Measurements from ENCODE around the gene LRRC15.

The LRRC15 gene

DNA sequence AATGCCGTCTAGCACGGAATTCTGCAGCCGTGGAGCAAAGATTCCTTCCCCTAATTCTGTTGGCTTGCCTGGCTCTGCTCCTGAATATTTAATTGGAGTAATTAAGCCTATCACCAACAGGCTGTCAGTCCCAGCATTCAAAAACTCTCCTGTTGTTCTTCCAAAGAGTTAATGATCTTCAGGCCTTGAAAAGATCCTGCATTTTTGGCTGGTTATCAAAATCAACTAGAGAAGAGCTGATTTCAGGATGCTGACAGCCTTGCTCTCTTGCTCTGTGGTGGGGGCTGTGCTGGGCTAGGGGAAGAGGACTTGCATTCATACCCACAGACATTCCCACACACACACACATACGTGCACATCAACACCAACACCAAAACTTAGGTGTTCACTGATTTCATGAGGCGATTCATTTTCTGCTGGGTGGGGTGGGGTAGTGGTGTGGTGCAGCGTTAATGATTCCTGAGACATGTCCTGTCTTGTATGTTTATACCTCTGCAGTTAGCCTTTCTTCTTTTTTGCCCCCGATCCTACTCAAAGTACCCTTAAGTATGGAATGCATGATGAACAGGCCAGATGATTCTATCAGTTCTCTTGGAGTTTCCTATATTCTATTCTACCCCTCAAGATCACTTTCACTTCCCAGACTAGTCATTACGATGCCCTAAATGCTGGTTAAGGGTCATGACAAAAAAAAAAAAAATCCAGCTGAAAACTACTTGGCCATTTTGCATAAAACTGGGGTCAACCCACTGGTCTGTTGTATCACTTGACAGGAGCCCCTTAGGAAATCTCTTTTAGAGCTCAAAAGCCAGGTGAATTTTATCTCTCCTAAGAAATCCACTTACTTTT, 60.7 kb downstream of the LRRC15 start:
- no peak for DNase-seq (ENCODE audit: extremely low spot score)
- CTCF ChIA-PET: interaction anchor here (1.5 kb wide), 1 partner anchor 11 kb away, joined by 5 read pairs; no protein-coding TSS in a partner anchor
- POLR2A ChIA-PET: interaction anchor here (0.7 to 1.1 kb wide), 2 partner anchors 10 to 168 kb away, joined by 3 read pairs; no protein-coding TSS in a partner anchor
- TF ChIP-seq LEF1 (IDR thresholded peaks at IDR 0.05; ENCODE audit: borderline replicate concordance) (no peak), ELF4 (IDR thresholded peaks at IDR 0.05) (no peak), TARDBP (IDR thresholded peaks at IDR 0.05) (no peak), CTBP1 (IDR thresholded peaks at IDR 0.05; ENCODE audit: borderline replicate concordance) (no peak)

DNA sequence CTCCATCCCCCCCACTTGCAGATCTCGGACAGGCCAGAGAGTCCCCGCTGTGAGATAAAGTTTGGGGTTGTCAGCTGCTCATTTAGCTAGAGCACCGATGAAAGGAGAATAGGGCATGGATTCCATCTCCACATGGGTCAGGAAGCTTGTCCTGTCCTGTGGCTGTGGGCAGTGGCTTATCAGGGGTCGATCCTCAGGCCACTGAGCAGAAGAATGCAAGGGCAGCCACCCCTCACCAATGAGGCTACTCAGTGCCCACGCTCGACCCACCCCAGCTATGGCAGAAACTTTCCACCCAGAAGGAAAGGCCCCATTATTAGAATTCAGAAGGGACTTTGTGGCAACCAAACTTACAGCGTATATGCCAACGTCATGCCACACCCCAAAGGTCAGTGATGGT, 61.7 kb downstream of the LRRC15 start:
- ChIA-PET CTCF (no interaction called here), POLR2A (no interaction called here)
- no peak for TF ChIP-seq SP1 (IDR thresholded peaks at IDR 0.05)
- no peak for TF ChIP-seq L3MBTL2 (conservative IDR thresholded peaks at IDR 0.05)
- TF ChIP-seq ZNF384 (IDR thresholded peaks at IDR 0.05): no peak
- TF ChIP-seq LEF1 (IDR thresholded peaks at IDR 0.05; ENCODE audit: borderline replicate concordance): no peak
- no peak for DNase-seq (ENCODE audit: extremely low spot score)

DNA sequence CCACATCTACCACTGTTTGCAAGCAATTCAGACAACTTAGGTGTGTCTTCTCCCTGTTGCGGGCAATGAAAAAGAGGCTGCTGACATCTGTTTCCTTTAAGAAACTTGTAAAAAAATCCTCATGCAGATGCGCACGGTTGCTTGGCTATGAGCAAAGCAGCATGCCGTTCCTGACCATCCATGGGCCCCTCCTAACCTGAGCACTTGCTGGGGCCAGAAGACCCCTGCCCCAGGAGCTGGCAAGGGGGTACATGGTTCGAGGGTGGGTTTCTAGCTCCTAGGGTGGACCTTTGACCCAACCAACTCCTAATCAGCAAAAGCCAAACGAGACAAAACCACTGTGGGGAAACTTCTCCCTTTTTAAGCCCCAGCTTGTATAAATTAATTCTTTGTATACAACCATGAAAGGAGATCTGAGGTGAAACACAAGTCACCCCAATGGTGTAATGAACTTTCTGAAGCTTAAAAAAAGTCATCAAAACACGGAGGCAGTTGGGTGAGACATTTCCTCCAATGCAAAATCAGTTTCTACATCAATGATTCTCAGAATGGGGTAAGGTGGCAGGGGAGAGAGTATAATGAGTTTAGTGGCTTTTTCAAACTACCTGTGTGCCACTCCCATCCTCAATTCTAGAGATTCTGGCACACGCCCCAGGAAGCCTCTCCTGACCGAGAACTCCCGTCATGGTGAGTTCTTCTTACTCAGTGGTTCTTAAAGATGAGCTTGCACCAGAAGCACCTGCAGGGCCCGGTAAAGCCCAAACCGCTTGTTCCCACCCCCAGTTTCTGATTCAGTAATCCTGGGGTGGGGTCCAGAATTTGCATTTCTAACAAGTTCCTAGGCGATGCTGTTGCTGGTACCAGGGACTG, 62.5 kb downstream of the LRRC15 start:
- TF ChIP-seq FOXK2 (IDR thresholded peaks at IDR 0.05) (no peak), SUZ12 (IDR thresholded peaks at IDR 0.05) (no peak), L3MBTL2 (conservative IDR thresholded peaks at IDR 0.05) (no peak), CTBP1 (IDR thresholded peaks at IDR 0.05; ENCODE audit: borderline replicate concordance) (no peak), SP1 (IDR thresholded peaks at IDR 0.05) (no peak), TARDBP (IDR thresholded peaks at IDR 0.05) (no peak), ELF4 (IDR thresholded peaks at IDR 0.05) (no peak), HDGF (IDR thresholded peaks at IDR 0.05; ENCODE audit: borderline replicate concordance) (no peak), ARNT (IDR thresholded peaks at IDR 0.05) (no peak), FOXA1 (IDR thresholded peaks at IDR 0.05) (no peak), ZNF384 (IDR thresholded peaks at IDR 0.05) (no peak), FOXM1 (IDR thresholded peaks at IDR 0.05; ENCODE audit: borderline replicate concordance) (no peak), BHLHE40 (IDR thresholded peaks at IDR 0.05; ENCODE audit: borderline replicate concordance) (no peak), LEF1 (IDR thresholded peaks at IDR 0.05; ENCODE audit: borderline replicate concordance) (no peak), NFRKB (IDR thresholded peaks at IDR 0.05) (no peak)
- TF ChIP-seq, protein P1, sequence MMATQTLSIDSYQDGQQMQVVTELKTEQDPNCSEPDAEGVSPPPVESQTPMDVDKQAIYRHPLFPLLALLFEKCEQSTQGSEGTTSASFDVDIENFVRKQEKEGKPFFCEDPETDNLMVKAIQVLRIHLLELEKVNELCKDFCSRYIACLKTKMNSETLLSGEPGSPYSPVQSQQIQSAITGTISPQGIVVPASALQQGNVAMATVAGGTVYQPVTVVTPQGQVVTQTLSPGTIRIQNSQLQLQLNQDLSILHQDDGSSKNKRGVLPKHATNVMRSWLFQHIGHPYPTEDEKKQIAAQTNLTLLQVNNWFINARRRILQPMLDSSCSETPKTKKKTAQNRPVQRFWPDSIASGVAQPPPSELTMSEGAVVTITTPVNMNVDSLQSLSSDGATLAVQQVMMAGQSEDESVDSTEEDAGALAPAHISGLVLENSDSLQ (IDR thresholded peaks at IDR 0.05): no peak
- ChIA-PET CTCF (no interaction called here), POLR2A (no interaction called here)
- DNase-seq (ENCODE audit: extremely low spot score): no peak

DNA sequence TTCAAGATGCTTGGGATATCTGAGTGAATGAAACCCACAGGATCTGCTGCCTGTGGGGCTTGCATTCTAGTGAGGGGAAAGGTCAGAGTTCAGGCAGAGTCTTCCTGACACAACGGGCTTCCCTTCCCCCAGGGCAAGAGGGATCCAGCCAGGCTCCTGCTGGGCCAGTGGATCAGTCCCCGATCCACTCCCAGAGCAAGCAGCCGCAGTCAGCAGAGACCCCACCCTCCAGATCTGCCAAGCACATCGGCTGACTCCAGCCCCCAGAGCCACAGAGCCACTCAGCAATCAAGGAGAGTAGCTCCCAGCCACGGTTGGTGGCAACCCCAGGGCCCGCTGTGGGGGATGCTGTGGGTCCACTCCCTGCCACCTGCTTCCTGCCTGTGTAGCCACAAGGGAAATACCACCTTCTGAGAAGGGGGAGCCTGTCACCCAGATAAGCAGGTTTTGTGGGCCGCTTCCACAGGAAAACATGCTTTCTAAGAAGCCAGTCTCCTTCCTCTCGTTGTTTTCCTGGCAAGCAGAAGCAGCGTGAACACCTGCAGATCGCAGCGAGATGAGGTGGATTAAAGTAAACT, 63.3 kb downstream of the LRRC15 start:
- POLR2A ChIA-PET: no interaction called here
- no peak for DNase-seq (ENCODE audit: extremely low spot score)
- no peak for TF ChIP-seq SUZ12 (IDR thresholded peaks at IDR 0.05)
- CTCF ChIA-PET: no interaction called here

DNA sequence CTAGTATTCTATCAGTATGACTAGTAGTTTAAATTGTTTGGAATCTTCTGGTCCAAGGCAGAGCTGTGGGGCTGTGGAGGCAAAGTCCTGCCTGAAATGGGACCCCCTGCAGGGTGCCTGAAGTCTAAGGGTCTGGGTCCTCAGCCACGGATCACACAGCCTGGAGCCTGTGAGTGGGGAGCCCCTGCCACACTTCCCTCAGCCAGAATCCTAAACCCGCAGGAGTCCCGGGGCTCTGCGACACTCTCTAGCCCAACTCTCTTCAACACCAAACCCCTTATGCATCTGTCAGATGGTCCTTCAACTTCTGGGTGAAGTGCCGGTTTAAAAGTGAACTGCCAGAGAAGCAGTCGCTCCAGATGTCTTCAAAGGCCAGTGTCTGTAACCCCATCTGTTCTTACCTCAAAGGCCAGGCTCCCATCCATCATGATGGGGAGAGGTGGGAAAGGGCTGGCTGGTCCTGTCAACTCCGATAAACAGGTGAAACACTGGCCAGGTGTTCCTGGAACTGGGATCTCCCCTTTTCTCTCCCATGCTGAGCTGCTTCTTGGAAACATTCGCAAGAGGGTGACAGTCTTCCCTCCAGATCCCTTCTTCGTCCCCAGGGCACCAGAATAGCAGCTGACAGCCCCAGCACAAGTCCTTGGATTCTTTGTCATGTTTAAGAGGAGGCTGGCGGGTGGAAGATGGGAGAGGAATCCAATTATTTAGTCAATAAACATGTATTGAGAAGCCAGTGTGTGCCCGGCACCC, 64.0 kb downstream of the LRRC15 start:
- ChIA-PET CTCF (no interaction called here), POLR2A (no interaction called here)
- TF ChIP-seq, protein P1 (IDR thresholded peaks at IDR 0.05): no peak
- TF ChIP-seq TARDBP (IDR thresholded peaks at IDR 0.05) (no peak), FOXA1 (IDR thresholded peaks at IDR 0.05) (no peak), ELF4 (IDR thresholded peaks at IDR 0.05) (no peak), ARNT (IDR thresholded peaks at IDR 0.05) (no peak), NFRKB (IDR thresholded peaks at IDR 0.05) (no peak), L3MBTL2 (conservative IDR thresholded peaks at IDR 0.05) (no peak), SP1 (IDR thresholded peaks at IDR 0.05) (no peak), HDGF (IDR thresholded peaks at IDR 0.05; ENCODE audit: borderline replicate concordance) (no peak), LEF1 (IDR thresholded peaks at IDR 0.05; ENCODE audit: borderline replicate concordance) (no peak), FOXM1 (IDR thresholded peaks at IDR 0.05; ENCODE audit: borderline replicate concordance) (no peak), ZNF384 (IDR thresholded peaks at IDR 0.05) (no peak), CTBP1 (IDR thresholded peaks at IDR 0.05; ENCODE audit: borderline replicate concordance) (no peak)
- no peak for DNase-seq (ENCODE audit: extremely low spot score)

Measured in HEK293T (cell line).